ENCODE results near the gene ENDOD1. TPM values are rescaled to one million over a fixed set of nuclear protein-coding genes. Genes with fewer than 3 reads are reported as not detected.
A peak's percentile ranks its signal among the peaks of the same experiment; 100 is the strongest.

The ENDOD1 gene
- total and polyA plus RNA-seq, 2 donors (not counting 1 experiment from before 2014, with no cell fraction given), result 7.0 to 11.7 TPM

- CTCF ChIA-PET, result interaction anchor here (0.8 to 9.3 kb wide), 24 partner anchors 8 to 1275 kb away, joined by 3 to 135 read pairs (median 4); partner anchors contain the start of genes CEP57, CWC15, ENDOD1 and KDM4D
- Mint-ChIP-seq H3K4me3 (peak overlapping the region; percentile 100), H3K4me1 (peaks cover 26% of the 10 kb centered on the region), H3K27ac (peak overlapping the region; percentile 100), H3K27me3 (no peaks in the 10 kb centered on the region), H3K9me3 (ENCODE audit: insufficient read depth) (no peaks in the 10 kb centered on the region)
- peak overlapping the region; percentile 78 to 87 for H3K27ac ChIP-seq (ENCODE audit: low read length in 2 of 2)
- POLR2A ChIA-PET, result interaction anchor here (0.6 to 5.2 kb wide), 8 partner anchors 22 to 722 kb away, joined by 3 to 46 read pairs (median 4); partner anchors contain the start of genes CEP57, CWC15, ENDOD1 and FAM76B
- H3K79me2 ChIP-seq (ENCODE audit: control insufficient read depth, insufficient read depth, low read length), result peaks cover 39% of the 10 kb centered on the region
- no peak for DNase-seq
- no peaks in the 10 kb centered on the region for H3K27me3 ChIP-seq (replicated peaks in 1 of 4; ENCODE audit: control extremely low read depth in 1 of 4, control insufficient read depth in 3 of 4, insufficient read depth in 4 of 4, low read length in 3 of 4)
- under 1% methylated on average over 14 of the region's 16 CpGs for WGBS (ENCODE audit: insufficient coverage)
- H3K36me3 ChIP-seq (replicated peaks in 1 of 2; ENCODE audit: control extremely low read depth in 1 of 2, control insufficient read depth in 1 of 2, extremely low read depth in 1 of 2, insufficient read depth in 2 of 2, low read length in 1 of 2), result peaks cover 4 to 5% of the 10 kb centered on the region in 2 experiments
- H3K4me2 ChIP-seq (replicated peaks; ENCODE audit: low read depth, low read length, poor library complexity, severe bottlenecking), result peak overlapping the region; percentile 68
- H2AFZ ChIP-seq (ENCODE audit: insufficient read depth, low read depth, low read length, poor library complexity, severe bottlenecking), result peak overlapping the region; percentile 78
- H3K4me1 ChIP-seq (ENCODE audit: control insufficient read depth in 2 of 2, insufficient read depth in 2 of 2, low read length in 2 of 2), result peaks cover 14 to 22% of the 10 kb centered on the region in 2 donors
- H4K20me1 ChIP-seq (ENCODE audit: control insufficient read depth, insufficient read depth, low read length, poor library complexity, severe bottlenecking), result peaks cover 7% of the 10 kb centered on the region
- peak overlapping the region; percentile 70 to 95 (median 93) for H3K4me3 ChIP-seq (ENCODE audit: control extremely low read depth in 1 of 5, extremely low read depth in 1 of 5, insufficient read depth in 1 of 5, low read depth in 2 of 5, low read length in 4 of 5)
- no peaks in the 10 kb centered on the region for H3K9me3 ChIP-seq (ENCODE audit: control extremely low read depth in 1 of 3, control insufficient read depth in 2 of 3, insufficient read depth in 1 of 3, low read length in 2 of 3)
- no peak for ATAC-seq (ENCODE audit: low read depth)
- peak overlapping the region; percentile 78 for H3K9ac ChIP-seq (ENCODE audit: low read length)
- intact Hi-C loops (cut with micrococcal nuclease), result loop anchor here (1.0 to 5.0 kb wide), 8 partner anchors 21 to 1871 kb away; partner anchors contain the start of genes CEP57, CWC15, ENDOD1 and JRKL
- TF ChIP-seq, protein P1, sequence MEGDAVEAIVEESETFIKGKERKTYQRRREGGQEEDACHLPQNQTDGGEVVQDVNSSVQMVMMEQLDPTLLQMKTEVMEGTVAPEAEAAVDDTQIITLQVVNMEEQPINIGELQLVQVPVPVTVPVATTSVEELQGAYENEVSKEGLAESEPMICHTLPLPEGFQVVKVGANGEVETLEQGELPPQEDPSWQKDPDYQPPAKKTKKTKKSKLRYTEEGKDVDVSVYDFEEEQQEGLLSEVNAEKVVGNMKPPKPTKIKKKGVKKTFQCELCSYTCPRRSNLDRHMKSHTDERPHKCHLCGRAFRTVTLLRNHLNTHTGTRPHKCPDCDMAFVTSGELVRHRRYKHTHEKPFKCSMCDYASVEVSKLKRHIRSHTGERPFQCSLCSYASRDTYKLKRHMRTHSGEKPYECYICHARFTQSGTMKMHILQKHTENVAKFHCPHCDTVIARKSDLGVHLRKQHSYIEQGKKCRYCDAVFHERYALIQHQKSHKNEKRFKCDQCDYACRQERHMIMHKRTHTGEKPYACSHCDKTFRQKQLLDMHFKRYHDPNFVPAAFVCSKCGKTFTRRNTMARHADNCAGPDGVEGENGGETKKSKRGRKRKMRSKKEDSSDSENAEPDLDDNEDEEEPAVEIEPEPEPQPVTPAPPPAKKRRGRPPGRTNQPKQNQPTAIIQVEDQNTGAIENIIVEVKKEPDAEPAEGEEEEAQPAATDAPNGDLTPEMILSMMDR (IDR thresholded peaks at IDR 0.05), result no peak
- no peak for TF ChIP-seq EZH2 (IDR thresholded peaks at IDR 0.05; ENCODE audit: borderline replicate concordance, insufficient read depth, low read depth, low read length, poor library complexity, severe bottlenecking)
Measured at GRCh38 chr11:95067841-95068219, 21.8 kb upstream of the ENDOD1 start.

DNA sequence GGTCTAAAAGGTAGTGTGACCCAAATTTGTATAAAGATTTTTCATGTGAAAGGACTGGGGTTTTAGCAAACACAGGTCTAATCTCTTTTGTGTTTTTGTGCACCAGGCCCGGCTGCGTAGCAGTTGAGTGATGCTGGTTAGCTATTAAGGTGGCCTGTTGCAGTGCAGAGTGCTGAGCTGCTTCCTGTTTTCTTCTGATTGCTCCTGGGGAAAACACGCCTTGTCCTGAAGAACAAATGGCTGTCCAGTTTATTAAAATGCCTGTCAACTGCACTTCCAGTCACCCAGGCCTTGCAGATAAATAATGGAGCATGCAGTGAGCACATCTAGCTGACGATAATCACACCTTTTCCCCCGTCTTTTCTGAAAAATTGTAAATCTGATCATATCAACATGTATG, 21.1 kb upstream of the ENDOD1 start:
- peaks cover 7% of the 10 kb centered on the region for H4K20me1 ChIP-seq (ENCODE audit: control insufficient read depth, insufficient read depth, low read length, poor library complexity, severe bottlenecking)
- Mint-ChIP-seq H3K27ac (peak overlapping the region; percentile 100), H3K9me3 (ENCODE audit: insufficient read depth) (no peaks in the 10 kb centered on the region), H3K27me3 (no peaks in the 10 kb centered on the region), H3K4me3 (peak overlapping the region; percentile 100), H3K4me1 (peaks cover 28% of the 10 kb centered on the region)
- peaks cover 41% of the 10 kb centered on the region for H3K79me2 ChIP-seq (ENCODE audit: control insufficient read depth, insufficient read depth, low read length)
- ChIA-PET CTCF (interaction anchor here (1.0 to 9.3 kb wide), 15 partner anchors 8 to 720 kb away, joined by 3 to 135 read pairs (median 6); partner anchors contain the start of gene ENDOD1), POLR2A (interaction anchor here (1.3 to 5.2 kb wide), 4 partner anchors 21 to 722 kb away, joined by 3 to 46 read pairs (median 20); partner anchors contain the start of genes CEP57, CWC15, ENDOD1 and FAM76B)
- intact Hi-C loops (cut with micrococcal nuclease), result loop anchor here (1.0 to 5.0 kb wide), 5 partner anchors 95 to 1871 kb away; partner anchors contain the start of genes CEP57, CWC15, KDM4D and SESN3
- WGBS (ENCODE audit: insufficient coverage), result 0% methylated on average over 3 of the region's 5 CpGs
- peaks cover 4 to 5% of the 10 kb centered on the region in 2 experiments for H3K36me3 ChIP-seq (replicated peaks in 1 of 2; ENCODE audit: control extremely low read depth in 1 of 2, control insufficient read depth in 1 of 2, extremely low read depth in 1 of 2, insufficient read depth in 2 of 2, low read length in 1 of 2)
- H3K9me3 ChIP-seq (ENCODE audit: control extremely low read depth in 1 of 3, control insufficient read depth in 2 of 3, insufficient read depth in 1 of 3, low read length in 2 of 3), result no peaks in the 10 kb centered on the region
- H3K4me1 ChIP-seq (ENCODE audit: control insufficient read depth in 2 of 2, insufficient read depth in 2 of 2, low read length in 2 of 2), result peaks cover 14 to 22% of the 10 kb centered on the region in 2 donors
- peak overlapping the region; percentile 68 for H3K4me2 ChIP-seq (replicated peaks; ENCODE audit: low read depth, low read length, poor library complexity, severe bottlenecking)
- H2AFZ ChIP-seq (ENCODE audit: insufficient read depth, low read depth, low read length, poor library complexity, severe bottlenecking), result peak overlapping the region; percentile 78
- no peaks in the 10 kb centered on the region for H3K27me3 ChIP-seq (replicated peaks in 1 of 4; ENCODE audit: control extremely low read depth in 1 of 4, control insufficient read depth in 3 of 4, insufficient read depth in 4 of 4, low read length in 3 of 4)
- H3K9ac ChIP-seq (ENCODE audit: low read length), result peak overlapping the region; percentile 78
- ATAC-seq (ENCODE audit: low read depth), result peak; percentile 50
- peak overlapping the region; percentile 78 to 87 for H3K27ac ChIP-seq (ENCODE audit: low read length in 2 of 2)
- H3K4me3 ChIP-seq (ENCODE audit: control extremely low read depth in 1 of 5, extremely low read depth in 1 of 5, insufficient read depth in 1 of 5, low read depth in 2 of 5, low read length in 4 of 5), result peak overlapping the region; percentile 70 to 95 (median 93)
- peak; percentile 84 for DNase-seq
- TF ChIP-seq, protein P1 (IDR thresholded peaks at IDR 0.05), result no peak
- TF ChIP-seq EZH2 (IDR thresholded peaks at IDR 0.05; ENCODE audit: borderline replicate concordance, insufficient read depth, low read depth, low read length, poor library complexity, severe bottlenecking), result no peak

Data from B cell (primary cell).